Astrocyte of the cerebellum (primary cell): ENCODE measurements around the gene CD200.
A peak's percentile ranks its signal among the peaks of the same experiment; 100 is the strongest.

ENCODE experiments used
- DNase-seq: peaks from one replicate; pipeline ENCODE4 v3.0.0-alpha.2; 2011; ENCODE audit warnings: low read depth
- H3K4me3 ChIP-seq: 2 replicates; pipeline ENCODE4 v1.5.1; 2011; ENCODE audit warnings: mild to moderate bottlenecking, low read depth, low read length, moderate library complexity
- CTCF ChIP-seq: IDR thresholded peaks from 2 replicates; pipeline ENCODE4 v1.5.1; 2012; ENCODE audit warnings: low read length, low read depth, moderate library complexity, mild to moderate bottlenecking; ENCODE audit errors: missing control alignments
- in situ Hi-C: cut with HindIII; loops from 2 replicates; pipeline ENCODE4 v1.10.0; 2017; ENCODE audit warnings: low sequenced_read_pairs

The CD200 gene

DNA sequence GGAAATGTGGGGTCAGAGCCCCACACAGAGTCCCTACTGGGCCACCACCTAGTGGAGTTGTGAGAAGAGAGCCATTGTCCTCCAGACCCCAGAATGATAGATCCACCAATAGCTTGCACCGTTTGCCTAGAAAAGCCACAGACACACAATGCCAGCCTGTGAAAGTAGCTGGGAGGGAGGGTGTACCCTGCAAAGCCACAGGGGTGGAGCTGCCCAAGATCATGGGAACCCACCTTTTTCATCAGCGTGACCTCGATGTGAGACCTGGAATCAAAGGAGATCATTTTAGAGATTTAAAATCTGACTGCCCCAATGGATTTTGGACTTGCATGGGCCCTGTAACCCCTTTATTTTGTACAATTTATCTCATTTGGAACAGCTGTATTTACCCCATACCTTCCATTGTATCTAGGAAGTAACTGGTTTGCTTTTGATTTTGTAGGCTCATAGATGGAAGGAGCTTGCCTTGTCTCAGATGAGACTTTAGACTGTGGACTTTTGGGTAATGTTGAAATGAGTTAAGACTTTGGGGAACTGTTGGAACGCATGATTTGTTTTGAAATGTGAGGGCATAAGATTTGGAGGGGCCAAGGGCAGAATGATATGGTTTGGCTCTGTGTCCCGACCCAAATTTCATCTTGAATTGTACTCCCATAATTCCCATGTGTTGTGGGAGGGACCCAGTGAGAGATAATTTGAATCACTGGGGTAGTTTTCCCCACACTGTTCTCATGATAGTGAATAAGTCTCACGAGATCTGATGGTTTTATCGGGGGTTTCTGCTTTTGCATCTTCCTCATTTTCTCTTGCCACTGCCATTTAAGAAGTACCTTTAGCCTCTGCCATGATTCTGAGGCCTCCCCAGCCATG, 49.0 kb downstream of the CD200 start:
- DNase-seq = no peak
- no peak for TF ChIP-seq CTCF
- no peak overlapping the region for H3K4me3 ChIP-seq
- in situ Hi-C loops = no loop called here

GRCh38 chr3:112382543-112383160, 49.7 kb downstream of the CD200 start:
- DNase-seq = no peak
- H3K4me3 ChIP-seq = no peak overlapping the region
- in situ Hi-C loops = no loop called here
- TF ChIP-seq CTCF = no peak

- H3K4me3 ChIP-seq = no peak overlapping the region
- TF ChIP-seq CTCF = no peak
- DNase-seq = no peak
- in situ Hi-C loops = no loop called here
These were observed 51.8 kb downstream of the CD200 start for GRCh38 chr3:112384769-112385168.

DNA sequence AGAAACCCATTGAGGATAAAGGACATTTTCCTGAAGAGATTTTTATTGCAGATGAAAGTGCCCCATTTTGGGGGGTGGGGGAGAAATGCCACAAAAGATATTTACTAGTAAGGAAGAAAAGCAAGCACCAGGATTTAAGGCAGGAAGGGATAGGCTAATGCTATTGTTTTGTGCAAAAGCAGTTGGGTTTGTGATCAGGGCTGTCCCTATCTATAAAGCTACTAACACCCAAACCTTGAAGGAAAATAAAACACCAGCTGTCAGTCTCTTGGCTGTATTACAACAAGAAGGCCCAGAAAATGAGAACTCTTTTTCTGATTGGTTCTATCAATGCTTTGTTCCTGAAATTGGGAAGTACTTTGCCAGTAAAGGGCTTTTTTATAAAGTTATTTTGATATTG, 56.0 kb downstream of the CD200 start:
- no peak for TF ChIP-seq CTCF
- in situ Hi-C loops = no loop called here
- no peak for DNase-seq
- no peak overlapping the region for H3K4me3 ChIP-seq

- in situ Hi-C loops = loop anchor here (5.0 kb wide), 1 partner anchor 77 kb away; no protein-coding TSS in a partner anchor
- no peak for DNase-seq
- no peak for TF ChIP-seq CTCF
- H3K4me3 ChIP-seq = no peak overlapping the region
These were observed 57.0 kb downstream of the CD200 start for GRCh38 chr3:112389961-112390360.

- H3K4me3 ChIP-seq = no peak overlapping the region
- in situ Hi-C loops = loop anchor here (5.0 kb wide), 1 partner anchor 76 kb away; no protein-coding TSS in a partner anchor
- TF ChIP-seq CTCF = no peak
- DNase-seq = peak; percentile 92
These were observed 58.1 kb downstream of the CD200 start for GRCh38 chr3:112390783-112391641.
